ENCODE measurements around the gene DBF4B. TPM values are rescaled to one million over a fixed set of nuclear protein-coding genes. Genes with fewer than 3 reads are reported as not detected.

The DBF4B gene
- total RNA-seq, 2 experiments from 2014 or later: 1.5 TPM

DNA sequence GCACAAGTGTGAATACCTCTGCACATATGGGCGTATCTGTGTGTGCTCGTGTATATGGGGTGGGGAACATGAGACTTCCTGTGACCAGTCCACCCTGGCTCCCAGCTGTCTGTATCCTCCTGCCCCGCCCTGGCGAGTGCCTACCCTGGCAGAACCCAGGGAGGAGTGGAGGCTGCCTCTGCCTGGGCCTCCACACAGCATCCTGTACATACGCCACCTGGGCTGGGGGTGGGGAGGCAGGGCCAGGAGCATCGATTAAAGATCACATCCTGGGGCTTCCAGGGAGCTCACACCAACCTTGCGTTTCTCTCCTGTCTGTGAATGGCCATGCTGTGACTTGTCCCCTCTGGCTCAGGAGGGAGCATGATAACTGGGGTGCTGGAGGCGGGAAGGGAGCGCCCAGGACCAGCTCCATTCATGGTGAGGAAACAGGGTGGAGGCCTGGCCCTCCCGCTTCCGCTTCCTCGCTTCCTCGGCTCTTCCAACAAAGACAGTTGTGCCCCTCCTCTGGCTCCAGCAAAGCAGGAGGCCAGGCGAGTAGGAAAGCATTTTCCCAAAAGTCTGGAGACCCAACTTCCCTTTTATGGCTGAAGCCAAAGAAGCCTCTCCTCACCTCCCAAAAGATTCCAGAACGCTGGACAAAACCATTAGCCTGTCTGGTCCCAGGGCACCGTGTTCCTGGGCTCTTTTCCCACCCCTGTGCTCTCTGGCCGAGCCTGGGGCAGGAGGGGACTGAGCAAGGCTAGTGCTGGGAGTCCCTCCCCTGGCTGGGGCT lies 73.3 kb downstream of the DBF4B start:
- H3K9me3 ChIP-seq (ENCODE audit: control insufficient read depth in 1 of 2, insufficient read depth in 1 of 2, low read length in 2 of 2): no peaks in the 10 kb centered on the region
- no peaks in the 10 kb centered on the region for H3K36me3 Mint-ChIP-seq (ENCODE audit: low read depth)
- H3K4me3 ChIP-seq (ENCODE audit: low read length): no peak overlapping the region
- no peak for ATAC-seq (ENCODE audit: poor library complexity)
- peak in 1 of 14 experiments; percentile 16 for DNase-seq
- intact Hi-C loops (cut with DNase I, micrococcal nuclease): no loop called here
- no peak overlapping the region for H3K27ac ChIP-seq (ENCODE audit: low read depth in 1 of 2, low read length in 2 of 2)
- no peak overlapping the region for H3K4me3 Mint-ChIP-seq
- no peaks in the 10 kb centered on the region for H3K36me3 ChIP-seq (ENCODE audit: insufficient read depth, low read length)
- H3K27me3 Mint-ChIP-seq: peaks cover 4% of the 10 kb centered on the region
- TF ChIP-seq, protein P1, sequence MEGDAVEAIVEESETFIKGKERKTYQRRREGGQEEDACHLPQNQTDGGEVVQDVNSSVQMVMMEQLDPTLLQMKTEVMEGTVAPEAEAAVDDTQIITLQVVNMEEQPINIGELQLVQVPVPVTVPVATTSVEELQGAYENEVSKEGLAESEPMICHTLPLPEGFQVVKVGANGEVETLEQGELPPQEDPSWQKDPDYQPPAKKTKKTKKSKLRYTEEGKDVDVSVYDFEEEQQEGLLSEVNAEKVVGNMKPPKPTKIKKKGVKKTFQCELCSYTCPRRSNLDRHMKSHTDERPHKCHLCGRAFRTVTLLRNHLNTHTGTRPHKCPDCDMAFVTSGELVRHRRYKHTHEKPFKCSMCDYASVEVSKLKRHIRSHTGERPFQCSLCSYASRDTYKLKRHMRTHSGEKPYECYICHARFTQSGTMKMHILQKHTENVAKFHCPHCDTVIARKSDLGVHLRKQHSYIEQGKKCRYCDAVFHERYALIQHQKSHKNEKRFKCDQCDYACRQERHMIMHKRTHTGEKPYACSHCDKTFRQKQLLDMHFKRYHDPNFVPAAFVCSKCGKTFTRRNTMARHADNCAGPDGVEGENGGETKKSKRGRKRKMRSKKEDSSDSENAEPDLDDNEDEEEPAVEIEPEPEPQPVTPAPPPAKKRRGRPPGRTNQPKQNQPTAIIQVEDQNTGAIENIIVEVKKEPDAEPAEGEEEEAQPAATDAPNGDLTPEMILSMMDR (IDR thresholded peaks at IDR 0.05): no peak
- H3K27me3 ChIP-seq (ENCODE audit: control insufficient read depth in 1 of 2, insufficient read depth in 2 of 2, low read length in 2 of 2): peaks cover 0 to 5% of the 10 kb centered on the region in 2 experiments
- peaks cover 6% of the 10 kb centered on the region for H3K4me1 Mint-ChIP-seq (ENCODE audit: low read depth)
- POLR2A ChIA-PET: no interaction called here
- CTCF ChIA-PET: interaction anchor here (1.0 kb wide), 1 partner anchor 83 kb away, joined by 4 read pairs; no protein-coding TSS in a partner anchor
- no peaks in the 10 kb centered on the region for H3K9me3 Mint-ChIP-seq
- H3K4me1 ChIP-seq (ENCODE audit: insufficient read depth, low read length): peaks cover 14% of the 10 kb centered on the region
- no peak overlapping the region for H3K27ac Mint-ChIP-seq

DNA sequence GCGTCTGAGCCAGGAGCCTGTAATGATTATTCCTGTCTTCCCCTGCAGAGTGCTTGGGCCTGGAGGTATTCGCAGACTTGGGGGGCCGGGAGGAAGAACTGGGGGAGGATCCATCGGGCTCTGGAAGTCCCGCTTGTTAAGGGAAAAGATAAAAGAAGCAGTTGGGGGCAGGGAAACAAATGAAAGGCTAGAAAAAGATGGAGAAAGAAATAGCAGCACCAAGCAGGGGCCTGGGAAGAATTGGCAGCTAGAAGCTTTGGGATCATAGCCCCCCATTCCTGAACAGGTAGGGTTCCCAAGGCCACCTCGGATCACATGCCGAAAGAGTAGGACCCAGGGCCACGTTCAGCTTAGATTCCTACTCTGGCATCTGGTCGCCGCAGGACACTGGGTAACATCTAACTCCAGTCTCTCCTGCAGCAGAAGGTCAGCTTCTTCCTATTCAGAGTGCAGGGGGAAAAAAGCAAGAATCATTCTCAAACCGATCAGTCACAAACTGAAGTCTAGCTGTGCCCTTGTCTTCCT lies 73.9 kb downstream of the DBF4B start:
- ATAC-seq (ENCODE audit: poor library complexity): no peak

DNA sequence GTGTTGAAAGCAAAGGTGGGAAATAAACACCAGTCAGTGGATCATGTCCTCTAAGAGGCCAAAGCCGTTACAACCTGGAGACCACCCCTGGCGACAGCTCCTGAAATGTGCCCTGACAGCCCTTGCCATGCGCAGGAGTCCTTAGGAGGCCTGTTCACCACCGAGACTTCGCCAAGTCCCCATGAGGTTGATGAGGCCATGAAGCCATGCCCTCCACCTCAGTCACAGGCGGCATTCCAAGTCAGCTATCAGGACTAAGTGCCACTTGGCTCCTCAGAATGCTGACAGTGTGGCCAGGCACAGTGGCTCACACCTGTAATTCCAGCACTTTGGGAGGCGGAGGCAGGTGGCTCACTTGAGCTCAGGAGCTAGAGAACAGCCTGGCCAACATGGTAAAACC lies 77.5 kb downstream of the DBF4B start:
- Mint-ChIP-seq H3K4me3 (no peak overlapping the region), H3K27ac (no peak overlapping the region), H3K9me3 (no peaks in the 10 kb centered on the region), H3K4me1 (ENCODE audit: low read depth) (no peaks in the 10 kb centered on the region), H3K36me3 (ENCODE audit: low read depth) (no peaks in the 10 kb centered on the region), H3K27me3 (no peaks in the 10 kb centered on the region)
- H3K27me3 ChIP-seq (ENCODE audit: control insufficient read depth in 1 of 2, insufficient read depth in 2 of 2, low read length in 2 of 2): no peaks in the 10 kb centered on the region
- H3K9me3 ChIP-seq (ENCODE audit: control insufficient read depth in 1 of 2, insufficient read depth in 1 of 2, low read length in 2 of 2): no peaks in the 10 kb centered on the region
- no peak overlapping the region for H3K4me3 ChIP-seq (ENCODE audit: low read length)
- no peak overlapping the region for H3K27ac ChIP-seq (ENCODE audit: low read depth in 1 of 2, low read length in 2 of 2)
- intact Hi-C loops (cut with DNase I, micrococcal nuclease): no loop called here
- TF ChIP-seq, protein P1 (IDR thresholded peaks at IDR 0.05): no peak
- H3K4me1 ChIP-seq (ENCODE audit: insufficient read depth, low read length): no peaks in the 10 kb centered on the region
- ChIA-PET POLR2A (interaction anchor here (1.0 kb wide), 1 partner anchor 10 kb away, joined by 4 read pairs; no protein-coding TSS in a partner anchor), CTCF (no interaction called here)
- ATAC-seq (ENCODE audit: poor library complexity): no peak
- DNase-seq: no peak
- H3K36me3 ChIP-seq (ENCODE audit: insufficient read depth, low read length): no peaks in the 10 kb centered on the region

More for the DNA sequence above, 73.9 kb downstream of the DBF4B start:
- H3K4me3 ChIP-seq (ENCODE audit: low read length): no peak overlapping the region
- H3K27ac ChIP-seq (ENCODE audit: low read depth in 1 of 2, low read length in 2 of 2): no peak overlapping the region
- no peaks in the 10 kb centered on the region for H3K36me3 ChIP-seq (ENCODE audit: insufficient read depth, low read length)
- Mint-ChIP-seq H3K9me3 (no peaks in the 10 kb centered on the region), H3K4me3 (no peak overlapping the region), H3K27me3 (peaks cover 4% of the 10 kb centered on the region), H3K27ac (no peak overlapping the region), H3K4me1 (ENCODE audit: low read depth) (peaks cover 6% of the 10 kb centered on the region), H3K36me3 (ENCODE audit: low read depth) (no peaks in the 10 kb centered on the region)
- TF ChIP-seq, protein P1 (IDR thresholded peaks at IDR 0.05): no peak
- no peak for DNase-seq
- POLR2A ChIA-PET: interaction anchor here (0.6 kb wide), 1 partner anchor 57 kb away, joined by 3 read pairs; no protein-coding TSS in a partner anchor
- H3K9me3 ChIP-seq (ENCODE audit: control insufficient read depth in 1 of 2, insufficient read depth in 1 of 2, low read length in 2 of 2): no peaks in the 10 kb centered on the region
- intact Hi-C loops (cut with DNase I, micrococcal nuclease): no loop called here
- CTCF ChIA-PET: no interaction called here
- peaks cover 0 to 5% of the 10 kb centered on the region in 2 experiments for H3K27me3 ChIP-seq (ENCODE audit: control insufficient read depth in 1 of 2, insufficient read depth in 2 of 2, low read length in 2 of 2)
- peaks cover 13% of the 10 kb centered on the region for H3K4me1 ChIP-seq (ENCODE audit: insufficient read depth, low read length)
